ENCODE measurements around the gene ERFE.

Gene ERFE

DNA sequence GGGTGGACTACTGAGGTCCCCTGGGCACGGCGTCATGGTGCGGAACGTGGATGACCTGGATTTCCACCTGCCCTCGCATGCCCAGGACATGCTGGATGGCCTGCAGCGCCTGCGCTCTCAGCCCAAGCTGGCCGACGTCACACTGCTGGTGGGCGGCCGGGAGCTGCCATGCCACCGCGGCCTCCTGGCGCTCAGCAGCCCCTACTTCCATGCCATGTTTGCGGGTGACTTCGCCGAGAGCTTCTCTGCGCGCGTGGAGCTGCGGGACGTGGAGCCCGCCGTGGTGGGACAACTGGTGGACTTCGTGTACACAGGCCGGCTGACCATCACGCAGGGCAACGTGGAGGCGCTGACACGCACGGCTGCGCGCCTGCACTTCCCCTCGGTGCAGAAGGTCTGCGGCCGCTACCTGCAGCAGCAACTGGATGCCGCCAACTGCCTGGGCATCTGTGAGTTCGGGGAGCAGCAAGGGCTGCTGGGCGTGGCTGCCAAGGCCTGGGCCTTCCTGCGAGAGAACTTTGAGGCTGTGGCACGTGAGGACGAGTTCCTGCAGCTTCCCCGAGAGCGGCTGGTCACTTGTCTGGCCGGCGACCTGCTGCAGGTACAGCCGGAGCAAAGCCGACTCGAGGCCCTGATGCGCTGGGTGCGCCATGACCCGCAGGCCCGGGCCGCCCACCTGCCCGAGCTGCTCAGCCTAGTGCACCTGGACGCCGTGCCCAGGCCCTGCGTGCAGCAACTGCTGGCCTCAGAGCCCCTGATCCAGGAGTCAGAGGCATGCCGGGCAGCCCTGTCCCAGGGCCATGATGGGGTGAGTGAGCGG lies 17.8 kb upstream of the ERFE start:
- peaks cover 35% of the 10 kb centered on the region for H3K4me1 Mint-ChIP-seq
- H3K4me3 Mint-ChIP-seq, result no peak overlapping the region
- no peak overlapping the region for H3K27ac Mint-ChIP-seq
- no peaks in the 10 kb centered on the region for H3K36me3 Mint-ChIP-seq (ENCODE audit: low read depth)
- no peaks in the 10 kb centered on the region for H3K27me3 Mint-ChIP-seq (ENCODE audit: low read depth)
- no peaks in the 10 kb centered on the region for H3K9me3 Mint-ChIP-seq
- TF ChIP-seq, protein P1, sequence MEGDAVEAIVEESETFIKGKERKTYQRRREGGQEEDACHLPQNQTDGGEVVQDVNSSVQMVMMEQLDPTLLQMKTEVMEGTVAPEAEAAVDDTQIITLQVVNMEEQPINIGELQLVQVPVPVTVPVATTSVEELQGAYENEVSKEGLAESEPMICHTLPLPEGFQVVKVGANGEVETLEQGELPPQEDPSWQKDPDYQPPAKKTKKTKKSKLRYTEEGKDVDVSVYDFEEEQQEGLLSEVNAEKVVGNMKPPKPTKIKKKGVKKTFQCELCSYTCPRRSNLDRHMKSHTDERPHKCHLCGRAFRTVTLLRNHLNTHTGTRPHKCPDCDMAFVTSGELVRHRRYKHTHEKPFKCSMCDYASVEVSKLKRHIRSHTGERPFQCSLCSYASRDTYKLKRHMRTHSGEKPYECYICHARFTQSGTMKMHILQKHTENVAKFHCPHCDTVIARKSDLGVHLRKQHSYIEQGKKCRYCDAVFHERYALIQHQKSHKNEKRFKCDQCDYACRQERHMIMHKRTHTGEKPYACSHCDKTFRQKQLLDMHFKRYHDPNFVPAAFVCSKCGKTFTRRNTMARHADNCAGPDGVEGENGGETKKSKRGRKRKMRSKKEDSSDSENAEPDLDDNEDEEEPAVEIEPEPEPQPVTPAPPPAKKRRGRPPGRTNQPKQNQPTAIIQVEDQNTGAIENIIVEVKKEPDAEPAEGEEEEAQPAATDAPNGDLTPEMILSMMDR (IDR thresholded peaks at IDR 0.05; ENCODE audit: unreplicated experiment in 3 of 3), result no peak

- peak overlapping the region; percentile 49 to 62 (median 50) for H3K27ac Mint-ChIP-seq
- H3K36me3 Mint-ChIP-seq (ENCODE audit: low read depth), result no peaks in the 10 kb centered on the region
- peaks cover 27% of the 10 kb centered on the region for H3K4me1 Mint-ChIP-seq
- no peaks in the 10 kb centered on the region for H3K27me3 Mint-ChIP-seq (ENCODE audit: low read depth)
- TF ChIP-seq, protein P1 (IDR thresholded peaks at IDR 0.05; ENCODE audit: unreplicated experiment in 3 of 3), result no peak
- no peaks in the 10 kb centered on the region for H3K9me3 Mint-ChIP-seq
- peak overlapping the region in 2 of 3 experiments; percentile 15 to 69 for H3K4me3 Mint-ChIP-seq
These were observed 17.0 kb upstream of the ERFE start for GRCh38 chr2:238141541-238142318.

DNA sequence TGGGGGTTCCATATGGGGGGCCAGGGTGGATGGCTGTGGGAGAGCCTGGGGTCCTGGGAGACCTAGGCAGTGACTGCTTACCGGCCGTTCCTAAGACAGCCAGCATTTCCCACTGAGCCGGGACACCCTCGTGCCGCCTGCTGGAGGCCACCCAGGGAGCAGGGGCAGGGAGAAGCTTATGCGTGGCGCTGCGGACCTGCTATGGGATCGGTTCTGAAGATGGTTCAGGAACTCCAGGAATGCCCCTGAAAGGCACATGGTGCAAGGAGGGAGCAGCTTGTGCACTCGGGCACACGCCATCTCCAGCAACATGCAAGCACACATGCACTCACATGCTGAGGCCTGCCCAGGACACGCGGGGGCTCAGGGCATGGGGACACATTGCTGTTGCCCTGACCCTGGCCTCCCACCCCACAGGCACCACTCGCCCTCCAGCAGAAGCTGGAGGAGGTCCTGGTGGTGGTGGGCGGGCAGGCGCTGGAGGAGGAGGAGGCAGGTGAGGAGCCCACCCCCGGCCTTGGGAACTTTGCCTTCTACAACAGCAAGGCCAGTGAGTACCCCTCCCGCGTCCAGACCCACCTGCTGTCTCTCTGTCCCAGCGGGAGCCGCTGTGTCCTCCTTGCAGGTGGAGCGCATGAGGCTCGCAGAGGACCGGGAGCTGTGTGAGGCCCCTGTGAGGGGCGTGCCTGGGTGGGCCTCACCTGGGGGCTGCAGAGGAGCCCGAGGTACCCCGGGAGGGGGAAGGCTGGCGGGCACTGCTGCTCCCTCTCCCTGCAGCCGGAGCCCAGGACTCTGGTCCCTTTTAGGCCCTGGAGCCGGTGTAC lies 16.2 kb upstream of the ERFE start:
- Mint-ChIP-seq H3K4me3 (peak overlapping the region in 2 of 3 experiments; percentile 19 to 69), H3K4me1 (peaks cover 23% of the 10 kb centered on the region), H3K36me3 (ENCODE audit: low read depth) (no peaks in the 10 kb centered on the region), H3K27me3 (ENCODE audit: low read depth) (no peaks in the 10 kb centered on the region), H3K9me3 (no peaks in the 10 kb centered on the region), H3K27ac (no peak overlapping the region)
- TF ChIP-seq, protein P1 (IDR thresholded peaks at IDR 0.05; ENCODE audit: unreplicated experiment in 3 of 3), result no peak

- H3K9me3 Mint-ChIP-seq, result no peaks in the 10 kb centered on the region
- H3K36me3 Mint-ChIP-seq (ENCODE audit: low read depth), result no peaks in the 10 kb centered on the region
- no peak overlapping the region for H3K27ac Mint-ChIP-seq
- peak overlapping the region in 1 of 3 experiments; percentile 21 for H3K4me3 Mint-ChIP-seq
- TF ChIP-seq, protein P1 (IDR thresholded peaks at IDR 0.05; ENCODE audit: unreplicated experiment in 3 of 3), result no peak
- peaks cover 18% of the 10 kb centered on the region for H3K4me1 Mint-ChIP-seq
- no peaks in the 10 kb centered on the region for H3K27me3 Mint-ChIP-seq (ENCODE audit: low read depth)
These were observed 15.4 kb upstream of the ERFE start for GRCh38 chr2:238143239-238143951.

GRCh38 chr2:238144262-238144661 lies 14.5 kb upstream of the ERFE start:
- TF ChIP-seq, protein P1 (IDR thresholded peaks at IDR 0.05; ENCODE audit: unreplicated experiment in 3 of 3), result no peak
- no peaks in the 10 kb centered on the region for H3K27me3 Mint-ChIP-seq (ENCODE audit: low read depth)
- peaks cover 18% of the 10 kb centered on the region for H3K4me1 Mint-ChIP-seq
- H3K36me3 Mint-ChIP-seq (ENCODE audit: low read depth), result no peaks in the 10 kb centered on the region
- no peak overlapping the region for H3K4me3 Mint-ChIP-seq
- H3K9me3 Mint-ChIP-seq, result no peaks in the 10 kb centered on the region
- no peak overlapping the region for H3K27ac Mint-ChIP-seq

All from nephron (organoid).